Omental fat pad (tissue), 4 donors: ENCODE data around the gene HECTD3. TPM values are rescaled to one million over a fixed set of nuclear protein-coding genes. Genes with fewer than 3 reads are reported as not detected.

Experiments used
- ATAC-seq: fragments of 150-250 bp; one replicate; pipeline ENCODE4 v1.9.1; 2016; ENCODE audit warnings: mild to moderate bottlenecking, moderate library complexity; ENCODE audit not compliant: low FRiP score
- DNase-seq: peaks from one replicate; pipeline ENCODE4 v3.0.0-alpha.2; 2019; ENCODE audit warnings: low spot score
- CTCF ChIP-seq, 3 donors: fragments of 450-650 bp; IDR thresholded peaks; one replicate each; pipeline ENCODE4 v1.5.1; 2016 to 2017; ENCODE audit warnings: antibody characterized with exemption in 3 of 3, mild to moderate bottlenecking in 3 of 3, moderate library complexity in 2 of 3
- total RNA-seq, 4 donors: library from RNA; depleted of rRNA; stranded (reverse); fragments of >200 nt; gene quantifications; one replicate each; pipeline ENCODE4 v1.1.0, GENCODE V29; 2016

Gene HECTD3
- 10 to 100 TPM; 27.1 to 43.2 (median 38.1) TPM for total RNA-seq

- ATAC-seq, result peak; percentile 61
- no peak for DNase-seq
- no peak for TF ChIP-seq CTCF (IDR thresholded peaks at IDR 0.05)
These were observed at the start of gene HECTD3 for GRCh38 chr1:45010855-45011811. HECTD3 (minus strand) TSS chr1:45011324; CDS start chr1:45011257, 67 bp downstream.

- TF ChIP-seq CTCF (IDR thresholded peaks at IDR 0.05), result no peak
These were observed 48.7 kb upstream of the HECTD3 start for GRCh38 chr1:45059829-45060228.

GRCh38 chr1:45057542-45057941 lies 46.4 kb upstream of the HECTD3 start:
- ATAC-seq, result no peak
- DNase-seq, result no peak
- no peak for TF ChIP-seq CTCF (IDR thresholded peaks at IDR 0.05)

More at GRCh38 chr1:45059829-45060228, 48.7 kb upstream of the HECTD3 start:
- DNase-seq (no peak), ATAC-seq (no peak)

GRCh38 chr1:45051005-45051772 lies 40.1 kb upstream of the HECTD3 start:
- no peak for ATAC-seq
- TF ChIP-seq CTCF (IDR thresholded peaks at IDR 0.05), result no peak

GRCh38 chr1:45047032-45047431 lies 35.9 kb upstream of the HECTD3 start:
- TF ChIP-seq CTCF (IDR thresholded peaks at IDR 0.05), result no peak
- ATAC-seq, result no peak
- no peak for DNase-seq

More at GRCh38 chr1:45051005-45051772, 40.1 kb upstream of the HECTD3 start:
- DNase-seq, result no peak

GRCh38 chr1:45044916-45045315 lies 33.8 kb upstream of the HECTD3 start:
- no peak for TF ChIP-seq CTCF (IDR thresholded peaks at IDR 0.05)
- ATAC-seq (no peak), DNase-seq (no peak)
